ENCODE results near the gene DIS3L2.

- TF ChIP-seq POLR2A (IDR thresholded peaks at IDR 0.05) (no peak), CTCF (IDR thresholded peaks at IDR 0.05) (no peak), EP300 (IDR thresholded peaks at IDR 0.05) (no peak)
These were observed 374.8 kb downstream of the DIS3L2 start for GRCh38 chr2:232336241-232336736.
